Gastroesophageal sphincter (tissue), 4 donors: ENCODE measurements around the gene TPP1. TPM values are rescaled to one million over a fixed set of nuclear protein-coding genes. Genes with fewer than 3 reads are reported as not detected.

Experiments
- ATAC-seq: fragments of 150-250 bp; one replicate; pipeline ENCODE4 v1.9.1; 2016; ENCODE audit warnings: mild to moderate bottlenecking, moderate library complexity
- H3K27ac ChIP-seq, 4 donors: fragments of 200-600 bp; sonication (generic) in 3 of 4; 1 replicate in 3 of 4; 2 replicates in 1 of 4; pipeline ENCODE4 v1.5.1; 2016 to 2019
- H3K27me3 ChIP-seq: fragments of 200-600 bp; sonication (generic); one replicate; pipeline ENCODE4 v1.5.1; 2019
- H3K36me3 ChIP-seq, 2 donors: fragments of 200-600 bp; sonication (generic); one replicate each; pipeline ENCODE4 v1.5.1; 2019; ENCODE audit warnings: control low read depth in 1 of 2
- H3K4me1 ChIP-seq, 3 donors: fragments of 200-600 bp; sonication (generic); 1 replicate in 2 of 3; 2 replicates in 1 of 3; pipeline ENCODE4 v1.5.1; 2016 to 2019; ENCODE audit warnings: control low read depth in 2 of 3
- H3K4me3 ChIP-seq, 2 donors: fragments of 200-600 bp; sonication (generic); one replicate each; pipeline ENCODE4 v1.5.1; 2019; ENCODE audit warnings: mild to moderate bottlenecking in 1 of 2, moderate library complexity in 1 of 2
- H3K9me3 ChIP-seq, 3 donors: fragments of 200-600 bp; sonication (generic); one replicate each; pipeline ENCODE4 v1.5.1; 2017 to 2019; ENCODE audit warnings: control low read depth in 2 of 3
- CTCF ChIP-seq, 4 experiments: fragments of 200-600 bp in 2 of 4; fragments of 450-650 bp in 2 of 4; sonication (generic) in 1 of 4; IDR thresholded peaks; one replicate each; pipeline ENCODE4 v1.5.1; 2017 to 2019; ENCODE audit warnings: antibody characterized with exemption in 4 of 4, mild to moderate bottlenecking in 2 of 4, moderate library complexity in 2 of 4
- EP300 ChIP-seq: sonication (generic); formaldehyde crosslinking; IDR thresholded peaks from one replicate; pipeline ENCODE4 v1.6.1; 2017; ENCODE audit warnings: antibody characterized with exemption, mild to moderate bottlenecking
- POLR2A ChIP-seq, 2 donors: fragments of 450-650 bp; IDR thresholded peaks; one replicate each; pipeline ENCODE4 v1.6.1; 2017; ENCODE audit warnings: antibody characterized with exemption in 2 of 2, mild to moderate bottlenecking in 2 of 2, moderate library complexity in 1 of 2
- POLR2AphosphoS5 ChIP-seq: sonication (generic); formaldehyde crosslinking; IDR thresholded peaks from one replicate; pipeline ENCODE4 v1.6.1; 2017; ENCODE audit warnings: antibody characterized with exemption
- WGBS, 2 donors: methylation state at CpG; one replicate each; pipeline ENCODE4 v1.1.5; 2018; ENCODE audit warnings: low coverage in 1 of 2; 5-methylcytosine and 5-hydroxymethylcytosine counted together
- total RNA-seq, 4 donors: library from RNA; depleted of rRNA; stranded (reverse); fragments of >200 nt; gene quantifications; one replicate each; pipeline ENCODE4 v1.1.0, GENCODE V29; 2016

The TPP1 gene
- 10 to 100 TPM; 67.6 to 84.4 (median 76.9) TPM for total RNA-seq

GRCh38 chr11:6619004-6619745 is at the start of gene TPP1:
TPP1 (minus strand) TSS chr11:6619422; CDS start chr11:6619400, 22 bp downstream.
- TF ChIP-seq EP300 = no peak
- TF ChIP-seq CTCF (IDR thresholded peaks at IDR 0.05) = no peak
- TF ChIP-seq POLR2AphosphoS5 = peak; percentile 93
- peak; percentile 64 to 74 for TF ChIP-seq POLR2A (IDR thresholded peaks at IDR 0.05)
- H3K27ac ChIP-seq = peak within 1 kb of the TSS; percentile 75 to 94 (median 92)
- ATAC-seq = peak; percentile 97
- H3K9me3 ChIP-seq = no peaks in the 10 kb centered on the region
- H3K36me3 ChIP-seq = peaks cover 0 to 49% of the 10 kb centered on the region in 2 donors
- 0% methylated on average over 6 to 12 of the region's 16 CpGs for WGBS, 2 donors
- no peaks in the 10 kb centered on the region for H3K27me3 ChIP-seq
- peak within 1 kb of the TSS; percentile 70 to 77 for H3K4me3 ChIP-seq
- peaks cover 0 to 32% (median 15%) of the 10 kb centered on the region in 3 donors for H3K4me1 ChIP-seq

- no peaks in the 10 kb centered on the region for H3K36me3 ChIP-seq
- WGBS, 2 donors = 56 to 78% methylated on average over 1 to 3 of the region's 3 CpGs
- H3K27me3 ChIP-seq = no peaks in the 10 kb centered on the region
- H3K9me3 ChIP-seq = no peaks in the 10 kb centered on the region
- ATAC-seq = peak; percentile 13
- no peak overlapping the region for H3K4me3 ChIP-seq
- peaks cover 0 to 14% (median 0%) of the 10 kb centered on the region in 3 donors for H3K4me1 ChIP-seq
- H3K27ac ChIP-seq = no peak overlapping the region
- no peak for TF ChIP-seq EP300
- TF ChIP-seq CTCF (IDR thresholded peaks at IDR 0.05) = peak; percentile 35 to 70 (median 63)
Measured at GRCh38 chr11:6667733-6668374, 48.6 kb upstream of the TPP1 start.

GRCh38 chr11:6666302-6667183 is 47.3 kb upstream of the TPP1 start:
- no peaks in the 10 kb centered on the region for H3K9me3 ChIP-seq
- ATAC-seq = no peak
- H3K36me3 ChIP-seq = no peaks in the 10 kb centered on the region
- TF ChIP-seq POLR2AphosphoS5 (no peak), POLR2A (IDR thresholded peaks at IDR 0.05) (no peak), CTCF (IDR thresholded peaks at IDR 0.05) (no peak), EP300 (no peak)
- H3K4me1 ChIP-seq = peaks cover 0 to 14% (median 0%) of the 10 kb centered on the region in 3 donors
- no peaks in the 10 kb centered on the region for H3K27me3 ChIP-seq
- WGBS, 2 donors = 90 to 92% methylated on average over 1 to 3 of the region's 4 CpGs
- H3K4me3 ChIP-seq = no peak overlapping the region
- no peak overlapping the region for H3K27ac ChIP-seq

- Histone ChIP-seq H3K36me3 (no peaks in the 10 kb centered on the region), H3K4me3 (no peak overlapping the region), H3K9me3 (no peaks in the 10 kb centered on the region), H3K27me3 (no peaks in the 10 kb centered on the region), H3K27ac (no peak overlapping the region), H3K4me1 (peaks cover 0 to 14% (median 0%) of the 10 kb centered on the region in 3 donors)
- 0% methylated on average over 1 of the region's 1 CpG for WGBS, 2 donors
- no peak for TF ChIP-seq EP300
- TF ChIP-seq POLR2A (IDR thresholded peaks at IDR 0.05) = no peak
- TF ChIP-seq CTCF (IDR thresholded peaks at IDR 0.05) = no peak
- TF ChIP-seq POLR2AphosphoS5 = no peak
- ATAC-seq = no peak
Measured at GRCh38 chr11:6664551-6664950, 45.3 kb upstream of the TPP1 start.
